Spinal cord (tissue), 10 donors: Measurements from ENCODE around the gene PRKCE. TPM values are rescaled to one million over a fixed set of nuclear protein-coding genes. Genes with fewer than 3 reads are reported as not detected.

Experiments used
- DNase-seq, 6 donors: peaks; one replicate each; pipeline versions ENCODE4 v3.0.0 to v3.0.0-alpha.2; 2013 to 2015; ENCODE audit warnings: low spot score in 6 of 6, low read depth in 4 of 6
- H3K27ac ChIP-seq: one replicate; pipeline ENCODE4 v1.5.1; 2013; ENCODE audit warnings: low read depth, low read length, control low read depth
- H3K27me3 ChIP-seq: one replicate; pipeline ENCODE4 v1.6.1; 2013; ENCODE audit warnings: low read length; ENCODE audit not compliant: control insufficient read depth, insufficient read depth
- H3K36me3 ChIP-seq: one replicate; pipeline ENCODE4 v1.6.1; 2013; ENCODE audit warnings: low read length; ENCODE audit not compliant: control insufficient read depth, insufficient read depth
- H3K4me1 ChIP-seq: one replicate; pipeline ENCODE4 v1.6.1; 2013; ENCODE audit warnings: low read length; ENCODE audit not compliant: control insufficient read depth, insufficient read depth
- H3K4me3 ChIP-seq: one replicate; pipeline ENCODE4 v1.5.1; 2013; ENCODE audit warnings: low read depth, low read length, control low read depth
- H3K9me3 ChIP-seq: one replicate; pipeline ENCODE4 v1.6.1; 2013; ENCODE audit warnings: low read length; ENCODE audit not compliant: control insufficient read depth, insufficient read depth
- WGBS: methylation state at CpG from one replicate; pipeline ENCODE4 v1.1.5; 2013; ENCODE audit warnings: missing lambda C conversion rate; ENCODE audit not compliant: insufficient coverage; 5-methylcytosine and 5-hydroxymethylcytosine counted together
- polyA plus RNA-seq, 2 donors: library from polyadenylated mRNA; unstranded; fragments of 120-200 nt; gene quantifications; one replicate each; pipeline ENCODE4 v1.2.1, GENCODE V29; 2013; ENCODE audit not compliant: insufficient read length in 2 of 2
- total RNA-seq, 2 donors: library from RNA; depleted of rRNA in 1 of 2; stranded (reverse); fragments of 120-200 nt in 1 of 2; fragments of >200 nt in 1 of 2; gene quantifications; one replicate each; pipeline versions ENCODE4 v1.2.3 to v1.2.4, GENCODE V29; 2013 to 2014
- donor health status: healthy.

PRKCE gene
- total and polyA plus RNA-seq, 4 donors, result 22.9 to 48.5 (median 37.4) TPM

- H3K9me3 ChIP-seq, result no peaks in the 10 kb centered on the region
- H3K36me3 ChIP-seq, result peaks cover 7% of the 10 kb centered on the region
- DNase-seq, result no peak
- WGBS, result 84% methylated on average over 23 of the region's 27 CpGs
- no peaks in the 10 kb centered on the region for H3K27me3 ChIP-seq
- peaks cover 19% of the 10 kb centered on the region for H3K4me1 ChIP-seq
- no peak overlapping the region for H3K4me3 ChIP-seq
- no peak overlapping the region for H3K27ac ChIP-seq
Observed at GRCh38 chr2:45736757-45737704, 85.6 kb downstream of the PRKCE start.

- Histone ChIP-seq H3K27me3 (no peaks in the 10 kb centered on the region), H3K27ac (no peak overlapping the region), H3K4me3 (no peak overlapping the region), H3K36me3 (peaks cover 7% of the 10 kb centered on the region), H3K9me3 (no peaks in the 10 kb centered on the region), H3K4me1 (peaks cover 19% of the 10 kb centered on the region)
- no peak for DNase-seq
Observed at GRCh38 chr2:45739796-45740485, 88.5 kb downstream of the PRKCE start.

- H3K4me1 ChIP-seq, result peaks cover 19% of the 10 kb centered on the region
- no peaks in the 10 kb centered on the region for H3K9me3 ChIP-seq
- H3K36me3 ChIP-seq, result peaks cover 7% of the 10 kb centered on the region
- H3K27ac ChIP-seq, result no peak overlapping the region
- WGBS, result 58% methylated on average over 7 of the region's 7 CpGs
- DNase-seq, result peak in 1 of 6 donors; percentile 47
- no peak overlapping the region for H3K4me3 ChIP-seq
- H3K27me3 ChIP-seq, result no peaks in the 10 kb centered on the region
Observed at GRCh38 chr2:45741161-45741850, 89.8 kb downstream of the PRKCE start.

- H3K4me1 ChIP-seq, result peaks cover 8% of the 10 kb centered on the region
- DNase-seq, result peak in 1 of 6 donors; percentile 67
- no peaks in the 10 kb centered on the region for H3K36me3 ChIP-seq
- peaks cover 6% of the 10 kb centered on the region for H3K9me3 ChIP-seq
- H3K27me3 ChIP-seq, result no peaks in the 10 kb centered on the region
- no CpG with 5 or more reads among the region's 12 CpGs for WGBS
- H3K27ac ChIP-seq, result peak overlapping the region; percentile 70
- H3K4me3 ChIP-seq, result no peak overlapping the region
Observed at GRCh38 chr2:45743531-45744396, 92.3 kb downstream of the PRKCE start.

GRCh38 chr2:45745231-45745630 lies 93.8 kb downstream of the PRKCE start:
- 69% methylated on average over 2 of the region's 5 CpGs for WGBS
- H3K36me3 ChIP-seq, result no peaks in the 10 kb centered on the region
- DNase-seq, result no peak
- no peak overlapping the region for H3K4me3 ChIP-seq
- H3K27ac ChIP-seq, result no peak overlapping the region
- H3K9me3 ChIP-seq, result peaks cover 6% of the 10 kb centered on the region
- peaks cover 8% of the 10 kb centered on the region for H3K4me1 ChIP-seq
- H3K27me3 ChIP-seq, result no peaks in the 10 kb centered on the region

GRCh38 chr2:45746888-45747287 lies 95.4 kb downstream of the PRKCE start:
- no peaks in the 10 kb centered on the region for H3K4me1 ChIP-seq
- no peaks in the 10 kb centered on the region for H3K27me3 ChIP-seq
- no peak overlapping the region for H3K27ac ChIP-seq
- no peak for DNase-seq
- peaks cover 6% of the 10 kb centered on the region for H3K9me3 ChIP-seq
- 100% methylated on average over 2 of the region's 4 CpGs for WGBS
- H3K36me3 ChIP-seq, result no peaks in the 10 kb centered on the region
- H3K4me3 ChIP-seq, result no peak overlapping the region

- Histone ChIP-seq H3K4me1 (no peaks in the 10 kb centered on the region), H3K27ac (no peak overlapping the region), H3K4me3 (no peak overlapping the region), H3K9me3 (peaks cover 6% of the 10 kb centered on the region), H3K27me3 (no peaks in the 10 kb centered on the region), H3K36me3 (no peaks in the 10 kb centered on the region)
- DNase-seq, result no peak
Observed at GRCh38 chr2:45747363-45747762, 95.9 kb downstream of the PRKCE start.

GRCh38 chr2:45748239-45748638 lies 96.8 kb downstream of the PRKCE start:
- Histone ChIP-seq H3K4me3 (no peak overlapping the region), H3K36me3 (no peaks in the 10 kb centered on the region), H3K4me1 (no peaks in the 10 kb centered on the region), H3K27me3 (no peaks in the 10 kb centered on the region), H3K27ac (no peak overlapping the region), H3K9me3 (peaks cover 6% of the 10 kb centered on the region)
- WGBS, result 69% methylated on average over 8 of the region's 8 CpGs
- DNase-seq, result peak in 1 of 6 donors; percentile 38

- H3K27ac ChIP-seq, result no peak overlapping the region
- DNase-seq, result no peak
- H3K9me3 ChIP-seq, result peaks cover 6% of the 10 kb centered on the region
- no peak overlapping the region for H3K4me3 ChIP-seq
- peaks cover 7% of the 10 kb centered on the region for H3K4me1 ChIP-seq
- no CpG with 5 or more reads among the region's 2 CpGs for WGBS
- H3K36me3 ChIP-seq, result no peaks in the 10 kb centered on the region
- no peaks in the 10 kb centered on the region for H3K27me3 ChIP-seq
Observed at GRCh38 chr2:45750001-45750400, 98.5 kb downstream of the PRKCE start.
